Effector memory CD4-positive, alpha-beta T cell (primary cell): ENCODE measurements around the gene BRPF1.

Experiments
- DNase-seq, 3 donors: peaks; one replicate each; pipeline ENCODE4 v3.0.0-alpha.2; 2020
- H3K27ac ChIP-seq: 2 replicates; pipeline ENCODE4 v1.7.0; 2013; ENCODE audit warnings: mild to moderate bottlenecking, low read length, moderate library complexity; ENCODE audit not compliant: insufficient read depth, poor library complexity, severe bottlenecking
- H3K27me3 ChIP-seq: replicated peaks from 2 replicates; pipeline ENCODE4 v1.7.0; 2013; ENCODE audit warnings: mild to moderate bottlenecking, low read length; ENCODE audit not compliant: insufficient read depth, control insufficient read depth, poor library complexity, severe bottlenecking
- H3K36me3 ChIP-seq: 2 replicates; pipeline ENCODE4 v1.7.0; 2013; ENCODE audit warnings: mild to moderate bottlenecking, low read length, moderate library complexity; ENCODE audit not compliant: control insufficient read depth, insufficient read depth
- H3K4me1 ChIP-seq: 2 replicates; pipeline ENCODE4 v1.7.0; 2013; ENCODE audit warnings: low read length, mild to moderate bottlenecking; ENCODE audit not compliant: control insufficient read depth, insufficient read depth, poor library complexity, severe bottlenecking
- H3K4me3 ChIP-seq: 2 replicates; pipeline ENCODE4 v1.7.0; 2013; ENCODE audit warnings: low read length, low read depth, mild to moderate bottlenecking; ENCODE audit not compliant: insufficient read depth, poor library complexity, severe bottlenecking
- H3K9me3 ChIP-seq: 2 replicates; pipeline ENCODE4 v1.7.0; 2013; ENCODE audit warnings: mild to moderate bottlenecking, low read length, moderate library complexity; ENCODE audit not compliant: control insufficient read depth

Gene BRPF1

GRCh38 chr3:9715764-9716437, 15.6 kb upstream of the BRPF1 start:
- peak in 2 of 3 donors; percentile 3 to 9 for DNase-seq
- Histone ChIP-seq H3K27me3 (no peaks in the 10 kb centered on the region), H3K36me3 (no peaks in the 10 kb centered on the region), H3K4me3 (no peak overlapping the region), H3K9me3 (no peaks in the 10 kb centered on the region), H3K27ac (no peak overlapping the region), H3K4me1 (no peaks in the 10 kb centered on the region)

- no peaks in the 10 kb centered on the region for H3K4me1 ChIP-seq
- no peak overlapping the region for H3K27ac ChIP-seq
- no peaks in the 10 kb centered on the region for H3K9me3 ChIP-seq
- H3K27me3 ChIP-seq: no peaks in the 10 kb centered on the region
- no peak overlapping the region for H3K4me3 ChIP-seq
- no peaks in the 10 kb centered on the region for H3K36me3 ChIP-seq
- no peak for DNase-seq
These were observed 14.6 kb upstream of the BRPF1 start for GRCh38 chr3:9716801-9717555.

- Histone ChIP-seq H3K27ac (no peak overlapping the region), H3K36me3 (no peaks in the 10 kb centered on the region), H3K4me3 (no peak overlapping the region), H3K4me1 (no peaks in the 10 kb centered on the region), H3K27me3 (no peaks in the 10 kb centered on the region), H3K9me3 (no peaks in the 10 kb centered on the region)
- DNase-seq: no peak
These were observed 14.0 kb upstream of the BRPF1 start for GRCh38 chr3:9717563-9717962.

GRCh38 chr3:9718118-9718517, 13.4 kb upstream of the BRPF1 start:
- H3K27me3 ChIP-seq: no peaks in the 10 kb centered on the region
- no peak overlapping the region for H3K4me3 ChIP-seq
- no peaks in the 10 kb centered on the region for H3K9me3 ChIP-seq
- no peaks in the 10 kb centered on the region for H3K4me1 ChIP-seq
- no peaks in the 10 kb centered on the region for H3K36me3 ChIP-seq
- no peak overlapping the region for H3K27ac ChIP-seq
- no peak for DNase-seq

GRCh38 chr3:9721015-9721699, 10.4 kb upstream of the BRPF1 start:
- DNase-seq: no peak
- no peak overlapping the region for H3K4me3 ChIP-seq
- H3K36me3 ChIP-seq: no peaks in the 10 kb centered on the region
- H3K27ac ChIP-seq: no peak overlapping the region
- H3K27me3 ChIP-seq: no peaks in the 10 kb centered on the region
- no peaks in the 10 kb centered on the region for H3K9me3 ChIP-seq
- H3K4me1 ChIP-seq: no peaks in the 10 kb centered on the region

- peaks cover 2% of the 10 kb centered on the region for H3K4me1 ChIP-seq
- DNase-seq: no peak
- H3K27ac ChIP-seq: no peak overlapping the region
- no peaks in the 10 kb centered on the region for H3K36me3 ChIP-seq
- no peak overlapping the region for H3K4me3 ChIP-seq
- H3K27me3 ChIP-seq: no peaks in the 10 kb centered on the region
- H3K9me3 ChIP-seq: no peaks in the 10 kb centered on the region
These were observed 9.9 kb upstream of the BRPF1 start for GRCh38 chr3:9721700-9722060.

GRCh38 chr3:9725775-9726515, 5.6 kb upstream of the BRPF1 start:
- no peaks in the 10 kb centered on the region for H3K27me3 ChIP-seq
- H3K36me3 ChIP-seq: no peaks in the 10 kb centered on the region
- H3K4me1 ChIP-seq: peaks cover 10% of the 10 kb centered on the region
- no peak overlapping the region for H3K4me3 ChIP-seq
- H3K9me3 ChIP-seq: no peaks in the 10 kb centered on the region
- DNase-seq: no peak
- H3K27ac ChIP-seq: no peak overlapping the region

GRCh38 chr3:9727041-9727595, 4.4 kb upstream of the BRPF1 start:
- no peaks in the 10 kb centered on the region for H3K9me3 ChIP-seq
- no peaks in the 10 kb centered on the region for H3K36me3 ChIP-seq
- H3K27me3 ChIP-seq: no peaks in the 10 kb centered on the region
- peak; percentile 16 to 44 (median 34) for DNase-seq
- H3K4me3 ChIP-seq: peak overlapping the region; percentile 11
- H3K27ac ChIP-seq: no peak overlapping the region
- H3K4me1 ChIP-seq: peaks cover 10% of the 10 kb centered on the region

- H3K9me3 ChIP-seq: no peaks in the 10 kb centered on the region
- no peaks in the 10 kb centered on the region for H3K27me3 ChIP-seq
- no peak overlapping the region for H3K4me3 ChIP-seq
- H3K36me3 ChIP-seq: no peaks in the 10 kb centered on the region
- H3K27ac ChIP-seq: no peak overlapping the region
- peaks cover 16% of the 10 kb centered on the region for H3K4me1 ChIP-seq
- no peak for DNase-seq
These were observed 3.8 kb upstream of the BRPF1 start for GRCh38 chr3:9727743-9728142.
